ENCODE results near the gene EVX1.

DNA sequence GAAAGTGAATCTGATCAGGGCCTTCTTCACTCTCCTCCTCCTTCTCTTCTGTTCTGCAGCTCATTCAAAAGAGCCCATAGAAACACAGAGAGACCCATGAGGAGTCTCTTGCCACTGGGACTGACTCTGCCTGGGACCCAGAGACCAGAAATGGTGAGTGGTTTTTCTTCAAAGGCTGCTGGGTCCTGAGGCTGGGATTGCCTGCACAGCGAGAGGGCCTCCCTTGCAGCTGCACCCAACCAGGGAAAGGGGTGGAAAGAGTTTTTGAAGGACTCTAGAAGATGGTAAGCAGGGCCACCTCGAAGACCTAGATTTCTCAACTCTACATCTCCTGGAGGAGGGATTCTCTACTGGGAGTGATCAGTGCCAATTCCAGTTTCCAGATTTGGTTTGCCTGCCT is 27.2 kb upstream of the EVX1 start:
- TF ChIP-seq POLR2A (IDR thresholded peaks at IDR 0.05) (no peak), CTCF (IDR thresholded peaks at IDR 0.05) (no peak)

Measured in thyroid gland (tissue), 4 donors.